ENCODE measurements around the gene IL20. TPM values are rescaled to one million over a fixed set of nuclear protein-coding genes. Genes with fewer than 3 reads are reported as not detected.
A peak's percentile ranks its signal among the peaks of the same experiment; 100 is the strongest.

Gene IL20
- polyA plus RNA-seq, 2 of the 4 experiments (the other 2 are of a cell fraction) = 0.05 TPM; not detected in 1

GRCh38 chr1:206860165-206860564 lies 5.3 kb upstream of the IL20 start:
- DNase-seq (ENCODE audit: low read depth in 1 of 2, low spot score in 1 of 2) = no peak
- Histone ChIP-seq H3K9me3 (no peaks in the 10 kb centered on the region), H3K27ac (no peak overlapping the region), H3K4me2 (no peak overlapping the region), H3K4me3 (no peak overlapping the region), H3K4me1 (peaks cover 1% of the 10 kb centered on the region; the same call in 1 of the 3 replicates)
- ATAC-seq = no peak
- CTCF ChIA-PET = interaction anchor here (1.0 to 1.8 kb wide), 7 partner anchors 12 to 125 kb away, joined by 3 to 11 read pairs (median 4); no protein-coding TSS in a partner anchor
- POLR2A ChIA-PET = no interaction called here
- no peak for FAIRE-seq
- 41% methylated on average over 4 of the region's 4 CpGs for WGBS (ENCODE audit: missing lambda C conversion rate)
- TF ChIP-seq MAFK (IDR thresholded peaks at IDR 0.05; ENCODE audit: partially characterized antibody) (peak; percentile 59), CHD4 (IDR thresholded peaks at IDR 0.05; ENCODE audit: borderline replicate concordance) (no peak)

- Histone ChIP-seq H3K9me3 (no peaks in the 10 kb centered on the region), H3K4me2 (no peak overlapping the region), H3K4me1 (peaks cover 7% of the 10 kb centered on the region; the same call in 1 of the 3 replicates), H3K27ac (no peak overlapping the region), H3K4me3 (no peak overlapping the region)
- no peak for ATAC-seq
- no peak for DNase-seq (ENCODE audit: low read depth in 1 of 2, low spot score in 1 of 2)
- ChIA-PET CTCF (interaction anchor here (2.4 kb wide), 1 partner anchor 46 kb away, joined by 13 read pairs; no protein-coding TSS in a partner anchor), POLR2A (no interaction called here)
- WGBS (ENCODE audit: missing lambda C conversion rate) = 8% methylated on average over 1 of the region's 1 CpG
- TF ChIP-seq ZFP36 (IDR thresholded peaks at IDR 0.05; ENCODE audit: borderline replicate concordance, partially characterized antibody) (no peak), E2F6 (IDR thresholded peaks at IDR 0.05; ENCODE audit: borderline replicate concordance, low read depth) (no peak), MYC (IDR thresholded peaks at IDR 0.05; ENCODE audit: borderline replicate concordance, low read length) (no peak), GATA3 (IDR thresholded peaks at IDR 0.05; ENCODE audit: borderline replicate concordance) (no peak), RAD21 (conservative IDR thresholded peaks at IDR 0.05 in 1 of 2, IDR thresholded peaks at IDR 0.05 in 1 of 2) (no peak), CTCF (IDR thresholded peaks at IDR 0.05) (no peak), TP53 (CRISPR knock-in tag; IDR thresholded peaks at IDR 0.05) (no peak), RCOR1 (IDR thresholded peaks at IDR 0.05; ENCODE audit: low read depth, low read length) (no peak), ATOH8 (CRISPR knock-in tag; IDR thresholded peaks at IDR 0.05; ENCODE audit: low read depth) (no peak), NFE2L2 (conservative IDR thresholded peaks at IDR 0.05; ENCODE audit: low read length) (no peak), PBX3 (IDR thresholded peaks at IDR 0.05) (no peak), ELK1 (IDR thresholded peaks at IDR 0.05; ENCODE audit: low read depth, low read length) (no peak), PHF8 (IDR thresholded peaks at IDR 0.05; ENCODE audit: borderline replicate concordance, low read depth) (no peak), ZC3H11A (IDR thresholded peaks at IDR 0.05) (no peak), EHMT2 (IDR thresholded peaks at IDR 0.05; ENCODE audit: low read depth) (no peak), CEBPB (IDR thresholded peaks at IDR 0.05) (no peak), JUNB (IDR thresholded peaks at IDR 0.05) (no peak), BHLHE40 (IDR thresholded peaks at IDR 0.05; ENCODE audit: low read depth, low read length) (no peak), KDM5A (IDR thresholded peaks at IDR 0.05) (no peak)
- FAIRE-seq = no peak
Measured at GRCh38 chr1:206863266-206863665, 2.2 kb upstream of the IL20 start.
